Liver (tissue), 9 donors: Measurements from ENCODE around the gene SPATA46. TPM values are rescaled to one million over a fixed set of nuclear protein-coding genes. Genes with fewer than 3 reads are reported as not detected.

Experiments used
- DNase-seq: peaks from one replicate; pipeline ENCODE4 v3.0.0-alpha.2; 2017; ENCODE audit warnings: low spot score
- H3K27ac ChIP-seq, 2 donors: one replicate each; pipeline ENCODE4 v1.7.0; 2013; ENCODE audit warnings: inconsistent platforms in 2 of 2, low read length in 2 of 2, control low read depth in 1 of 2, low read depth in 1 of 2, mild to moderate bottlenecking in 1 of 2
- H3K27me3 ChIP-seq, 4 donors: one replicate each; pipeline versions ENCODE4 v1.6.1 to v1.7.0; 2013; ENCODE audit warnings: low read length in 3 of 4, inconsistent platforms in 1 of 4, mild to moderate bottlenecking in 1 of 4, moderate library complexity in 1 of 4; ENCODE audit not compliant: control insufficient read depth in 4 of 4, insufficient read depth in 4 of 4
- H3K36me3 ChIP-seq, 4 donors: one replicate each; pipeline versions ENCODE4 v1.6.1 to v1.7.0; 2013; ENCODE audit warnings: low read length in 3 of 4, mild to moderate bottlenecking in 3 of 4, low read depth in 1 of 4, moderate library complexity in 1 of 4; ENCODE audit not compliant: control insufficient read depth in 4 of 4, insufficient read depth in 3 of 4
- H3K4me1 ChIP-seq, 4 donors: one replicate each; pipeline versions ENCODE4 v1.6.1 to v1.7.0; 2013; ENCODE audit warnings: low read length in 3 of 4, mild to moderate bottlenecking in 3 of 4, moderate library complexity in 1 of 4; ENCODE audit not compliant: control insufficient read depth in 4 of 4, insufficient read depth in 4 of 4
- H3K4me3 ChIP-seq, 3 donors: one replicate each; pipeline versions ENCODE4 v1.6.1 to v1.7.0; 2013; ENCODE audit warnings: low read length in 3 of 3, control low read depth in 1 of 3, low read depth in 1 of 3, mild to moderate bottlenecking in 1 of 3
- H3K9ac ChIP-seq, 2 donors: one replicate each; pipeline ENCODE4 v1.7.0; 2013; ENCODE audit warnings: low read length in 2 of 2, mild to moderate bottlenecking in 2 of 2, moderate library complexity in 2 of 2, control low read depth in 1 of 2, low read depth in 1 of 2
- H3K9me3 ChIP-seq, 4 donors: one replicate each; pipeline versions ENCODE4 v1.6.1 to v1.7.0; 2013; ENCODE audit warnings: low read length in 3 of 4; ENCODE audit not compliant: control insufficient read depth in 4 of 4
- ATF3 ChIP-seq: IDR thresholded peaks from 2 replicates; pipeline ENCODE4 v1.6.1; 2016; ENCODE audit warnings: antibody characterized with exemption
- CTCF ChIP-seq: fragments of 150-350 bp; IDR thresholded peaks from 2 replicates; pipeline ENCODE4 v1.5.1; 2017; ENCODE audit warnings: improper control_type of control experiment, low read depth, low read length; ENCODE audit not compliant: missing input control
- EGR1 ChIP-seq, 2 donors: IDR thresholded peaks; 2 replicates each; pipeline ENCODE4 v1.6.1; 2016 to 2018; ENCODE audit warnings: antibody characterized with exemption in 2 of 2, low read depth in 2 of 2
- FOXA1 ChIP-seq: IDR thresholded peaks from 2 replicates; pipeline ENCODE4 v1.6.1; 2016; ENCODE audit warnings: antibody characterized with exemption
- FOXA2 ChIP-seq: IDR thresholded peaks from 2 replicates; pipeline ENCODE4 v1.6.1; 2016; ENCODE audit warnings: antibody characterized with exemption
- GABPA ChIP-seq, 2 donors: IDR thresholded peaks in 1 of 2; conservative IDR thresholded peaks in 1 of 2; 2 replicates each; pipeline ENCODE4 v1.6.1; 2016; ENCODE audit warnings: antibody characterized with exemption in 2 of 2, mild to moderate bottlenecking in 1 of 2, moderate library complexity in 1 of 2
- HNF4A ChIP-seq, 2 donors: conservative IDR thresholded peaks; 2 replicates each; pipeline ENCODE4 v1.6.1; 2016; ENCODE audit warnings: antibody characterized with exemption in 2 of 2, mild to moderate bottlenecking in 2 of 2
- HNF4G ChIP-seq: IDR thresholded peaks from 2 replicates; pipeline ENCODE4 v1.6.1; 2016; ENCODE audit warnings: antibody characterized with exemption
- JUND ChIP-seq, 2 donors: IDR thresholded peaks; 2 replicates each; pipeline ENCODE4 v1.6.1; 2016; ENCODE audit warnings: antibody characterized with exemption in 2 of 2
- MAX ChIP-seq: IDR thresholded peaks from 2 replicates; pipeline ENCODE4 v1.6.1; 2016; ENCODE audit warnings: antibody characterized with exemption
- NR2F2 ChIP-seq: IDR thresholded peaks from 2 replicates; pipeline ENCODE4 v1.6.1; 2016; ENCODE audit warnings: antibody characterized with exemption
- RAD21 ChIP-seq, 2 donors: IDR thresholded peaks; 2 replicates each; pipeline ENCODE4 v1.6.1; 2016; ENCODE audit warnings: antibody characterized with exemption in 2 of 2, mild to moderate bottlenecking in 2 of 2
- REST ChIP-seq: IDR thresholded peaks from 2 replicates; pipeline ENCODE4 v1.6.1; 2016; ENCODE audit warnings: antibody characterized with exemption, mild to moderate bottlenecking
- RXRA ChIP-seq, 2 donors: IDR thresholded peaks; 2 replicates each; pipeline ENCODE4 v1.6.1; 2017 to 2018; ENCODE audit warnings: antibody characterized with exemption in 2 of 2, mild to moderate bottlenecking in 1 of 2
- SP1 ChIP-seq: IDR thresholded peaks from 2 replicates; pipeline ENCODE4 v1.6.1; 2018; ENCODE audit warnings: antibody characterized with exemption, mild to moderate bottlenecking
- TAF1 ChIP-seq: conservative IDR thresholded peaks from 2 replicates; pipeline ENCODE4 v1.6.1; 2016; ENCODE audit warnings: antibody characterized with exemption, mild to moderate bottlenecking
- YY1 ChIP-seq: IDR thresholded peaks from 2 replicates; pipeline ENCODE4 v1.6.1; 2016; ENCODE audit warnings: antibody characterized with exemption, mild to moderate bottlenecking
- ZBTB33 ChIP-seq: IDR thresholded peaks from 2 replicates; pipeline ENCODE4 v1.6.1; 2016; ENCODE audit warnings: antibody characterized with exemption
- WGBS: extraction: QIAGEN DNeasy Blood & Tissue Kit; methylation state at CpG from one replicate; pipeline ENCODE4 v1.1.7; 2013; 5-methylcytosine and 5-hydroxymethylcytosine counted together
- polyA plus RNA-seq, 2 donors: library from polyadenylated mRNA; stranded (reverse) in 1 of 2; unstranded in 1 of 2; fragments of 200-250 nt in 1 of 2; fragments of >200 nt in 1 of 2; fragmentation: Nextera tagmentation in 1 of 2; extraction: Ambion mirVana in 1 of 2; gene quantifications; one replicate each; pipeline versions ENCODE4 v1.2.1 to v1.2.3, GENCODE V29; 2013 to 2015
- total RNA-seq, 2 donors: library from RNA; depleted of rRNA; stranded (reverse); fragments of >200 nt; gene quantifications; one replicate each; pipeline ENCODE4 v1.2.3, GENCODE V29; 2014
- donor health status: healthy.
- donor health status: healthy.
- donor health status: healthy.
- donor health status: healthy.
- donor health status: healthy.

Gene SPATA46
- total and polyA plus RNA-seq, 4 donors, result 0.06 to 0.17 TPM; not detected in 2

GRCh38 chr1:162372159-162373071 is 4.2 kb downstream of the SPATA46 start:
- TF ChIP-seq HNF4G, result peak; percentile 96
- TF ChIP-seq MAX, result peak; percentile 98
- no peak for TF ChIP-seq GABPA (IDR thresholded peaks at IDR 0.05 in 1 of 2, conservative IDR thresholded peaks at IDR 0.05 in 1 of 2)
- TF ChIP-seq SP1, result peak; percentile 99
- no peak for TF ChIP-seq CTCF
- no peak for TF ChIP-seq TAF1
- TF ChIP-seq RXRA (IDR thresholded peaks at IDR 0.05), result peak; percentile 99 to 100
- TF ChIP-seq YY1, result peak; percentile 89
- peak; percentile 98 to 99 for TF ChIP-seq HNF4A (conservative IDR thresholded peaks at IDR 0.05)
- peak; percentile 71 for TF ChIP-seq FOXA2
- TF ChIP-seq NR2F2, result peak; percentile 92
- peak; percentile 85 for TF ChIP-seq REST
- TF ChIP-seq RAD21 (IDR thresholded peaks at IDR 0.05), result peak; percentile 47 to 64
- TF ChIP-seq FOXA1, result peak; percentile 72
- peak in 1 of 2 donors; percentile 77 for TF ChIP-seq EGR1 (IDR thresholded peaks at IDR 0.05; ENCODE audit: low read depth in 2 of 2)
- TF ChIP-seq JUND (IDR thresholded peaks at IDR 0.05), result peak; percentile 89 to 93
- peak; percentile 90 for TF ChIP-seq ATF3
- TF ChIP-seq ZBTB33, result peak; percentile 88
- Histone ChIP-seq H3K27ac (peak overlapping the region; percentile 80 to 91), H3K9ac (peak overlapping the region in 1 of 2 donors; percentile 51), H3K27me3 (no peaks in the 10 kb centered on the region), H3K9me3 (no peaks in the 10 kb centered on the region), H3K4me1 (peaks cover 9 to 40% (median 23%) of the 10 kb centered on the region in 4 donors), H3K4me3 (no peak overlapping the region), H3K36me3 (peaks cover 0 to 6% (median 1%) of the 10 kb centered on the region in 4 donors)
- WGBS, result 27% methylated on average over 13 of the region's 13 CpGs
- peak; percentile 73 for DNase-seq
